GM21723 (cell line): ENCODE measurements around the gene MT2A.

ENCODE experiments used
- ATAC-seq: cut with Tn5 transposase; IDR thresholded peaks from one replicate; pipeline ENCODE4 v1.9.1; 2021; ENCODE audit warnings: mild to moderate bottlenecking, moderate library complexity; ENCODE audit not compliant: unreplicated experiment

MT2A gene

GRCh38 chr16:56636616-56637413, 28.4 kb downstream of the MT2A start:
- ATAC-seq: no peak

GRCh38 chr16:56637814-56638750, 29.7 kb downstream of the MT2A start, which contains the start of gene MT1A:
Gene MT1A, plus strand, starts transcription at chr16:56638666. Its CDS starts 73 bp downstream, at chr16:56638739.
- no peak for ATAC-seq

- ATAC-seq: no peak
Measured at GRCh38 chr16:56639045-56639444, 30.7 kb downstream of the MT2A start.

- ATAC-seq: no peak
Measured at GRCh38 chr16:56640076-56640475, 31.7 kb downstream of the MT2A start.

- ATAC-seq: no peak
Measured at GRCh38 chr16:56641166-56641565, 32.8 kb downstream of the MT2A start.

GRCh38 chr16:56643080-56643778, 34.8 kb downstream of the MT2A start:
- ATAC-seq: no peak

GRCh38 chr16:56643833-56644232, 35.4 kb downstream of the MT2A start:
- no peak for ATAC-seq

GRCh38 chr16:56645311-56645710, 36.9 kb downstream of the MT2A start:
- no peak for ATAC-seq

- no peak for ATAC-seq
Measured at GRCh38 chr16:56645838-56646237, 37.5 kb downstream of the MT2A start.

GRCh38 chr16:56647641-56648431, 39.5 kb downstream of the MT2A start:
- ATAC-seq: no peak

GRCh38 chr16:56649271-56649670, 40.9 kb downstream of the MT2A start:
- no peak for ATAC-seq

GRCh38 chr16:56649820-56650219, 41.4 kb downstream of the MT2A start:
- no peak for ATAC-seq

- no peak for ATAC-seq
Measured at GRCh38 chr16:56651586-56651985, 43.2 kb downstream of the MT2A start, which contains the start of gene MT1B. Gene MT1B, plus strand, starts transcription at chr16:56651886. Its CDS starts 68 bp downstream, at chr16:56651954.

- no peak for ATAC-seq
Measured at GRCh38 chr16:56652600-56652999, 44.2 kb downstream of the MT2A start.

GRCh38 chr16:56653218-56653617, 44.8 kb downstream of the MT2A start:
- ATAC-seq: no peak

- ATAC-seq: peak; percentile 57
Measured at GRCh38 chr16:56657555-56658326, 49.4 kb downstream of the MT2A start, which contains the start of gene MT1F. Gene MT1F, plus strand, starts transcription at chr16:56657959. Its CDS starts 100 bp downstream, at chr16:56658059.

GRCh38 chr16:56658327-56658875, 50.0 kb downstream of the MT2A start:
- no peak for ATAC-seq
